Effector CD4-positive, alpha-beta T cell (primary cell): ENCODE data around the gene PTAFR.
"Not testable (repeated sequence)": the region's sequence is repeated elsewhere in the genome, so short reads cannot be mapped to it uniquely, and the experiment has no call there.

ENCODE experiments used
- DNase-seq: peaks from one replicate; pipeline ENCODE4 v3.0.0-alpha.2; 2020

Gene PTAFR

GRCh38 chr1:28143496-28144202 lies 32.8 kb downstream of the PTAFR start:
- no peak for DNase-seq

- no peak for DNase-seq
Observed at GRCh38 chr1:28141685-28142084, 34.8 kb downstream of the PTAFR start.

GRCh38 chr1:28139866-28140265 lies 36.6 kb downstream of the PTAFR start:
- not testable (repeated sequence) for DNase-seq

GRCh38 chr1:28139025-28139712 lies 37.3 kb downstream of the PTAFR start:
- no peak for DNase-seq

- no peak for DNase-seq
Observed at GRCh38 chr1:28136922-28137613, 39.4 kb downstream of the PTAFR start.

- no peak for DNase-seq
Observed at GRCh38 chr1:28136169-28136921, 40.1 kb downstream of the PTAFR start.

GRCh38 chr1:28135371-28136168 lies 40.9 kb downstream of the PTAFR start:
- DNase-seq = no peak

GRCh38 chr1:28134651-28135207 lies 41.8 kb downstream of the PTAFR start:
- no peak for DNase-seq

- no peak for DNase-seq
Observed at GRCh38 chr1:28132171-28133167, 44.0 kb downstream of the PTAFR start.

GRCh38 chr1:28130901-28131300 lies 45.6 kb downstream of the PTAFR start:
- no peak for DNase-seq

GRCh38 chr1:28129150-28129549 lies 47.3 kb downstream of the PTAFR start:
- DNase-seq = no peak

- no peak for DNase-seq
Observed at GRCh38 chr1:28127617-28128257, 48.8 kb downstream of the PTAFR start.

- no peak for DNase-seq
Observed at GRCh38 chr1:28126783-28127490, 49.6 kb downstream of the PTAFR start.

- DNase-seq = no peak
Observed at GRCh38 chr1:28126212-28126611, 50.3 kb downstream of the PTAFR start.

- no peak for DNase-seq
Observed at GRCh38 chr1:28123461-28123961, 53.0 kb downstream of the PTAFR start.

GRCh38 chr1:28122183-28122582 lies 54.3 kb downstream of the PTAFR start:
- no peak for DNase-seq

GRCh38 chr1:28119556-28119955 lies 56.9 kb downstream of the PTAFR start:
- no peak for DNase-seq

GRCh38 chr1:28118640-28119307 lies 57.7 kb downstream of the PTAFR start:
- no peak for DNase-seq

GRCh38 chr1:28115267-28115666 lies 61.2 kb downstream of the PTAFR start:
- DNase-seq = no peak
